NCI-H460 (cell line): ENCODE data around the gene SGK1. TPM values are rescaled to one million over a fixed set of nuclear protein-coding genes. Genes with fewer than 3 reads are reported as not detected.
"Not testable (repeated sequence)": the region's sequence is repeated elsewhere in the genome, so short reads cannot be mapped to it uniquely, and the experiment has no call there.

Experiments used
- DNase-seq: peaks from one replicate; pipeline ENCODE4 v3.0.0-alpha.2; 2016; ENCODE audit warnings: low read depth; ENCODE audit errors: extremely low read depth
- total RNA-seq: library from RNA; depleted of rRNA; stranded (reverse); fragments of >200 nt; shearing (Covaris generic); gene quantifications from 2 replicates; pipeline ENCODE4 v1.2.3, GENCODE V29; 2014

SGK1 gene
- total RNA-seq, 1 experiment from 2014 or later = 110 TPM

- DNase-seq = no peak
These were observed 10.0 kb downstream of the SGK1 start for GRCh38 chr6:134307870-134308269.

GRCh38 chr6:134307075-134307474 lies 10.8 kb downstream of the SGK1 start:
- DNase-seq = no peak

GRCh38 chr6:134304381-134304780 lies 13.5 kb downstream of the SGK1 start:
- DNase-seq = not testable (repeated sequence)

- no peak for DNase-seq
These were observed 14.0 kb downstream of the SGK1 start for GRCh38 chr6:134303891-134304290.

- no peak for DNase-seq
These were observed 18.7 kb downstream of the SGK1 start for GRCh38 chr6:134299236-134299635.

- DNase-seq = no peak
These were observed 21.1 kb downstream of the SGK1 start for GRCh38 chr6:134296762-134297161.

GRCh38 chr6:134295953-134296553 lies 21.9 kb downstream of the SGK1 start:
- DNase-seq = peak; percentile 75

GRCh38 chr6:134293659-134294161 lies 24.2 kb downstream of the SGK1 start:
- no peak for DNase-seq

GRCh38 chr6:134291156-134291555 lies 26.8 kb downstream of the SGK1 start:
- DNase-seq = no peak

- DNase-seq = no peak
These were observed 28.7 kb downstream of the SGK1 start for GRCh38 chr6:134289204-134289575.

- DNase-seq = no peak
These were observed 29.2 kb downstream of the SGK1 start for GRCh38 chr6:134288538-134289203.

GRCh38 chr6:134287859-134288537 lies 29.9 kb downstream of the SGK1 start:
- no peak for DNase-seq

GRCh38 chr6:134282816-134283215 lies 35.1 kb downstream of the SGK1 start:
- no peak for DNase-seq

GRCh38 chr6:134281388-134281787 lies 36.5 kb downstream of the SGK1 start:
- DNase-seq = no peak

GRCh38 chr6:134278000-134278399 lies 39.9 kb downstream of the SGK1 start:
- no peak for DNase-seq

- not testable (repeated sequence) for DNase-seq
These were observed 41.0 kb downstream of the SGK1 start for GRCh38 chr6:134276891-134277377.

- no peak for DNase-seq
These were observed 45.5 kb downstream of the SGK1 start for GRCh38 chr6:134272374-134272773.

GRCh38 chr6:134267917-134268361 lies 50.0 kb downstream of the SGK1 start:
- DNase-seq = no peak

GRCh38 chr6:134266776-134267175 lies 51.1 kb downstream of the SGK1 start:
- no peak for DNase-seq

- DNase-seq = no peak
These were observed 56.1 kb downstream of the SGK1 start for GRCh38 chr6:134261766-134262165.

- DNase-seq = no peak
These were observed 59.0 kb downstream of the SGK1 start for GRCh38 chr6:134258849-134259306.
